Measurements from ENCODE around the gene HLTF. TPM values are rescaled to one million over a fixed set of nuclear protein-coding genes. Genes with fewer than 3 reads are reported as not detected.

The HLTF gene
- total RNA-seq, 2 experiments from 2014 or later: 3.3 to 3.6 TPM

GRCh38 chr3:149115114-149115513, 28.8 kb upstream of the HLTF start:
- no peaks in the 10 kb centered on the region for H3K36me3 Mint-ChIP-seq (ENCODE audit: low read depth)
- no peaks in the 10 kb centered on the region for H3K4me1 Mint-ChIP-seq (ENCODE audit: low read depth)
- ChIA-PET POLR2A (no interaction called here), CTCF (no interaction called here)
- no peak overlapping the region for H3K4me3 Mint-ChIP-seq
- no peaks in the 10 kb centered on the region for H3K36me3 ChIP-seq (ENCODE audit: insufficient read depth, low read length)
- ATAC-seq (ENCODE audit: poor library complexity) (no peak), DNase-seq (no peak)
- no peak overlapping the region for H3K4me3 ChIP-seq (ENCODE audit: low read length)
- H3K27ac Mint-ChIP-seq: no peak overlapping the region
- H3K27ac ChIP-seq (ENCODE audit: low read depth in 1 of 2, low read length in 2 of 2): no peak overlapping the region
- H3K9me3 ChIP-seq (ENCODE audit: control insufficient read depth in 1 of 2, insufficient read depth in 1 of 2, low read length in 2 of 2): no peaks in the 10 kb centered on the region
- no peaks in the 10 kb centered on the region for H3K9me3 Mint-ChIP-seq
- intact Hi-C loops (cut with DNase I, micrococcal nuclease): loop anchor here in 1 of 2 experiments (5.0 kb wide), 1 partner anchor 657 kb away; no protein-coding TSS in a partner anchor
- TF ChIP-seq CTCF (IDR thresholded peaks at IDR 0.05): no peak
- H3K27me3 Mint-ChIP-seq: no peaks in the 10 kb centered on the region
- no peaks in the 10 kb centered on the region for H3K27me3 ChIP-seq (ENCODE audit: control insufficient read depth in 1 of 2, insufficient read depth in 2 of 2, low read length in 2 of 2)
- H3K4me1 ChIP-seq (ENCODE audit: insufficient read depth, low read length): no peaks in the 10 kb centered on the region

GRCh38 chr3:149114458-149114857, 28.1 kb upstream of the HLTF start:
- no peaks in the 10 kb centered on the region for H3K4me1 ChIP-seq (ENCODE audit: insufficient read depth, low read length)
- intact Hi-C loops (cut with DNase I, micrococcal nuclease): no loop called here
- Mint-ChIP-seq H3K27ac (no peak overlapping the region), H3K9me3 (no peaks in the 10 kb centered on the region), H3K4me3 (no peak overlapping the region), H3K36me3 (ENCODE audit: low read depth) (no peaks in the 10 kb centered on the region), H3K27me3 (no peaks in the 10 kb centered on the region), H3K4me1 (ENCODE audit: low read depth) (no peaks in the 10 kb centered on the region)
- no peaks in the 10 kb centered on the region for H3K9me3 ChIP-seq (ENCODE audit: control insufficient read depth in 1 of 2, insufficient read depth in 1 of 2, low read length in 2 of 2)
- no peak overlapping the region for H3K4me3 ChIP-seq (ENCODE audit: low read length)
- H3K36me3 ChIP-seq (ENCODE audit: insufficient read depth, low read length): no peaks in the 10 kb centered on the region
- ChIA-PET CTCF (no interaction called here), POLR2A (no interaction called here)
- ATAC-seq (ENCODE audit: poor library complexity) (no peak), DNase-seq (no peak)
- H3K27ac ChIP-seq (ENCODE audit: low read depth in 1 of 2, low read length in 2 of 2): no peak overlapping the region
- H3K27me3 ChIP-seq (ENCODE audit: control insufficient read depth in 1 of 2, insufficient read depth in 2 of 2, low read length in 2 of 2): no peaks in the 10 kb centered on the region
- TF ChIP-seq CTCF (IDR thresholded peaks at IDR 0.05): no peak

- DNase-seq (no peak), ATAC-seq (ENCODE audit: poor library complexity) (no peak)
- H3K27me3 ChIP-seq (ENCODE audit: control insufficient read depth in 1 of 2, insufficient read depth in 2 of 2, low read length in 2 of 2): no peaks in the 10 kb centered on the region
- intact Hi-C loops (cut with DNase I, micrococcal nuclease): no loop called here
- H3K27me3 Mint-ChIP-seq: peaks cover 15% of the 10 kb centered on the region
- ChIA-PET CTCF (no interaction called here), POLR2A (no interaction called here)
- no peaks in the 10 kb centered on the region for H3K4me1 ChIP-seq (ENCODE audit: insufficient read depth, low read length)
- no peak overlapping the region for H3K27ac Mint-ChIP-seq
- H3K9me3 ChIP-seq (ENCODE audit: control insufficient read depth in 1 of 2, insufficient read depth in 1 of 2, low read length in 2 of 2): peaks cover 0 to 9% of the 10 kb centered on the region in 2 experiments
- TF ChIP-seq CTCF (IDR thresholded peaks at IDR 0.05): no peak
- H3K4me3 ChIP-seq (ENCODE audit: low read length): no peak overlapping the region
- H3K36me3 ChIP-seq (ENCODE audit: insufficient read depth, low read length): no peaks in the 10 kb centered on the region
- H3K4me1 Mint-ChIP-seq (ENCODE audit: low read depth): no peaks in the 10 kb centered on the region
- H3K9me3 Mint-ChIP-seq: peaks cover 2% of the 10 kb centered on the region
- H3K4me3 Mint-ChIP-seq: no peak overlapping the region
- H3K36me3 Mint-ChIP-seq (ENCODE audit: low read depth): no peaks in the 10 kb centered on the region
- no peak overlapping the region for H3K27ac ChIP-seq (ENCODE audit: low read depth in 1 of 2, low read length in 2 of 2)
These were observed 18.2 kb upstream of the HLTF start for GRCh38 chr3:149104484-149104883.

Measured in CD4-positive, alpha-beta T cell (primary cell).